Measurements from ENCODE around the gene ADGRD2. TPM values are rescaled to one million over a fixed set of nuclear protein-coding genes. Genes with fewer than 3 reads are reported as not detected.

Gene ADGRD2
- total RNA-seq, 1 donor from 2014 or later, result not detected

DNA sequence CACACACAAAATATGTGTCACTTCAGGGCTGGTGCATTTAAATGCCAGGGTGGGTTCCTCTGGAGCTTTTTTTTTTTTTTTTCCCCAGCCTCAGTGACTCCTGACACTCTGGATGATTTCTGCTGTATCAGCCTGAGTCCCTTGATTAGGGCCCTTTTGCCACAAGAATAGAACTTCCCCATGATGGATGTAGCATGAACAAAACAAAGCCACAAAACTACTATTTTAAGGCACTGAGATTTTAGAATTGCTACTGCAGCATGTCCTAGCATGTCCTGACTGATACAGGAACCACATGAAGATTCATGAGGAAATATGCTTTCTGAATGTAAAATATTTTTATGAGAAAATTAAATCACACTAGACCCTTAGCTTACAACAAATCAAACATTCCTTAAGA is 13.9 kb upstream of the ADGRD2 start:
- DNase-seq (ENCODE audit: low read depth), result no peak

DNA sequence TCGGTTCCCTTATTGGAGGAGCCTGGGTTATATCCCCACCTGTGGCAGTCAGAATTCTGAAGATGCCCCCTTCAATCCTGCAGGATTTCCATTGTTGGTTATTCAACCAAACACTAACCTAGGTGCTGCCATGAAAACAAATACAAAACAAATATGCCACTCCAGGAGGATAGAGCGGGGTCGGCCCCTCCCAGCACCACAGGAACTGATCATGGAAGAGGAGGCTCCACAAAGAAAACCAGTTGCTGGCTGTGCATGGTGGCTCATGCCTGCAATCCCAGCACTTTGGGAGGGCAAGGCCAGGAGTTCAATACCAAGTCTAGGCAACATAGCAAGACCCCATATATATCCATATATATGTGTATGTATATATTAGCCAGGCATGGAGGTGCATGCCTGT is 13.2 kb upstream of the ADGRD2 start:
- no peak for DNase-seq (ENCODE audit: low read depth)

DNA sequence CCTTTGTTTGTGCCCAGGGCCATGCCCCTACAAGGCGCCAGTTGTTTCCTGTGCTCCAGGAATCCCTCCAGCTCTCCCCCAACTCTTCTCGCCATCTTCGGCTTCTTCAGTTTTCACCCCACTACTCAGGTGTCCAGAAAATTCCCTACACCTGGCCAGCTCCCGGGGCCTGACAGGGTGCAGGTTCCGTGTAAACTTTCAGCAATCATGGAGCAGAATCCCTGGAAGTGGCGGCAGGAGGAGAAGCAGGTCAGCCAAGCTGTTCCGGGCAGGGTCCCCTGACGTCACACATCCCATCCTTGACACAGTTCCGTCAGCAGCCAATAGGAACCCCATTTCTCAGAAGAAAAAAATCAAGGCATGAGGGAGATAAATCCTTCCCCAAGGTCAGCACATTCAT is 12.2 kb upstream of the ADGRD2 start:
- no peak for DNase-seq (ENCODE audit: low read depth)

DNA sequence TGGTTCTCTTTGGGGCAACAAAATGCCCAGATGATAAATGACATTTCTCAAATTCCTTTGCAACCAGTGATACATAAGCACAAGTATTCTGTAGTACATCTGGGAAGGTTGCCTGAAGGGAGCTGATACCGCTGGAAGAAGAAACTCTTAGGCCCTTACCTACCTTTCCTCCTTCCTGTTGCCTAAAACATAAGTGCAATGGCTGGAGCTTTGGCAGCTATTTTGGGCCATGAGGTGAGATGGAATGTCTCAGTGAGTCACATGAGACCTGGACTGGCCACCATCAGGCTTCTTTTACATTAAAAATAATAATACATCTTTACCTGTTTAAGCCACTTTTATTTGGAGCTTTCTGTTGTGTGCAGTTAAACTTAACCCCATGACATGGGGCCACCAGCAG is 11.2 kb upstream of the ADGRD2 start:
- no peak for DNase-seq (ENCODE audit: low read depth)

DNA sequence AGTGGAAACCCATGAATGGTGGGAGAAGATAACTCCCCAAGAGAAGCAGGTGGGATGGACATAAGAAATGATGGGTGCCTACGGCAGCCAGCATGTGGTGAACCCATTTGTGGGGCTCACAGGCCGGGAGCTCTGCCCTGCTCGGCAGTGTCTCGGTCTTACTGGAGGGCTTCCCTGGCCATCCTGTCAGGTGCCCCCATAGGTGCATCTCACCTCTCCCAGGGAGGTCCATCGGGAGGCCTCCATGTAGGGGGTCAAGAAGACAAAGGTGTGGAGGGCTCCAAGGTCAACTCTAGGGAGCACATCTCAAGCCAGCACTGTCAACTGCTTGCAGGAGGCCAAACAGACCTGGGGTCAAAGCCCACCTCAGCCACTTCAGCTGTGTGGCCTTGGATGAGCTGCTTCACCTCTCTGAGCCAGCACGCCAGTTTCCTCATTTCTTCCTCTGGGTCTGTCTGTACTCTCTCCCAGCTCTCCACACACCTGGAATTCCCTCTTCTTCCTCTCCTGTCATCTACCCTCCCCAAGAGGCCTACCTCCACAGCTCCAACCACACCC is 10.5 kb upstream of the ADGRD2 start:
- DNase-seq (ENCODE audit: low read depth), result no peak

DNA sequence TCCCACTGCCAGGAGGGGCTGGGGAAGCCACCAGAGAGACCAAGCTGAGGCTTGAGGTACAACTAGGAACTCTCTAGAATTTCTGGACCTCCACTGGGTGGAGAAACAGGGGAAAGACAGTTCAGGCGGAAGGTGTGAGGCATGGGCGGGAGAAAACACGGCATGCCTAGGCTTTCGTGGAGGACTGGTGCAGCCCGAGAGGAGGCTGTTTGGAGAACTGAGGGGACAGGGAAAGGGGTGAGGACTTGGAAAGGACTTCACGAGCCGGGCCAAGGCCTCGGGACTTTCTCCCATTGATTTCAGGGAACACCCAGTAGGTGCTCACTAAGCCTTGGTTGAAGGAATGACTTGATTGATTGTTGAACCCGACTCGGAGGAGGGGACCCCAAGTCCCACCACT is 9.5 kb upstream of the ADGRD2 start:
- no peak for DNase-seq (ENCODE audit: low read depth)

DNA sequence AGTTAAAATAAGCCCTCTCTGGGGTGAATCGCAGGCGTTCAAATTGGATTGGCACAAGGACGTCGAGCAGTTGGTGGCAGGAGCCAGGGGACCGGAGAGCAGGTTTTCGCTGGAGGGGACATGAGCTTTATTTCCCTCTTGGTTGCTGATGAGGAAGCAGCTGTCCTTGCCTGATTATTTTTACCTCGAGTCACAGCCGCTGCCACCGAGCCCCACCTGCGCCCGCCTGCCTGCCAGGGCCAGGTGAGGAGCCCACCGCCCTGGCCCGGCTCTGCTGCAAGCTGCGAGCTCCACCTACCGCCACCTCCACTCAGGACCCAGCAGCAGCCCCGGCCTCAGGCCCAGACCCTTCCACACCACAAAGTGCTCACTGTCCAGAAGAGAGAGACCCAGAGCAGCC is 9.0 kb upstream of the ADGRD2 start:
- no peak for DNase-seq (ENCODE audit: low read depth)

DNA sequence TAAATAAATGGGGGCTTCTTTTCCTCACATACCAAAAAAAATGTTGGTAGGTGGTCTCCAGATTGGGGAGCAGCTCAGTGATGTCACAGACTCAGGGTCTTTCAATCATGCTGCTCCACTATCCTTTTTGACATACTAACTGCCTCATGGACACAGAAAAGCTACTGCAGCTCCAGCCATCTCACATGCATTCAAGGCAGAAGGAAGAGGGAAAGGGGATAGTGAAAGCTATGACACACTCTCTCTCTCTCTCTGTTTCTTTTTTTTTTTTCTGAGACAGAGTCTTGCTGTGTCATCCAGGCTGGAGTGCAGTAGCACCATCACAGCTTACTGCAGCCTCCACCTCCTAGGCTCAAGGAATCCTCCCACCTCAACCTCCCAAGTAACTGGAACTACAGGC is 7.9 kb upstream of the ADGRD2 start:
- no peak for DNase-seq (ENCODE audit: low read depth)

DNA sequence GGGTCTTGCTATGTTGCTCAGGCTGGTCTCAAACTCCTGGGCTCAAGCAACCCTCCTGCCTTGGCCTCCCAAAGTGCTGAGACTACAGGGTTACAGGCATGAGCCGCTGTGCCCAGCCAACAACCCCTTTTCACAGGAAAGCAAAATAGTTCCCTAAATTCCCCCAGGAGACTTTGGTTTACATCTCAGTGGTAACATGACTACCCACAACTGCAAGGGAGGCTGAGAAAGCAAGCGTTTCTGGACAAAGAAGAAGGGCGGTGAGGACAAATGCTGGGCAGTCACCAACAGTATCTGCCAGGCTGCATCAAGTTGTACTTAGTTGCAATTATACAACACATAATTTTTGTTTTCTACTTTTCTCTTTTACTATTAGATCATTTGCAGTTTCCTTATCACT is 7.4 kb upstream of the ADGRD2 start:
- no peak for DNase-seq (ENCODE audit: low read depth)

DNA sequence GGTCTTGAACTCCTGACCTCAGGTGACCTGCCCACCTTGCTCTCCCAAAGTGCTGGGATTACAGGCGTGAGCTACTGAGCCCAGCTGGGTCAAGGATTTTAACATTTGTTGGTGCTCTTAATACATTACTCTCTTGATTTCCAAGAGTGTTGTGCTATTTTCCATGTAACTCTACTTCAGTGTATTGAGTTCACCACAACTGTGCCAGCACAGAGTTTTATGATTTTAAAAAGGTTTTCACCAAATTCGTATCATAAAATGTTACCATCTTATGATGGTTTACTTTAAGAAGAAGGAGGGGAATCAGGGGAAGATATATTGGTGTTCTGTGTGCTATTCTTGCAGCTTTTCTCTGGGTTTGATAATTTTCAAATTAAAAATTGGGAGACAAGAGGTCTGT is 6.6 kb upstream of the ADGRD2 start:
- DNase-seq (ENCODE audit: low read depth), result no peak

DNA sequence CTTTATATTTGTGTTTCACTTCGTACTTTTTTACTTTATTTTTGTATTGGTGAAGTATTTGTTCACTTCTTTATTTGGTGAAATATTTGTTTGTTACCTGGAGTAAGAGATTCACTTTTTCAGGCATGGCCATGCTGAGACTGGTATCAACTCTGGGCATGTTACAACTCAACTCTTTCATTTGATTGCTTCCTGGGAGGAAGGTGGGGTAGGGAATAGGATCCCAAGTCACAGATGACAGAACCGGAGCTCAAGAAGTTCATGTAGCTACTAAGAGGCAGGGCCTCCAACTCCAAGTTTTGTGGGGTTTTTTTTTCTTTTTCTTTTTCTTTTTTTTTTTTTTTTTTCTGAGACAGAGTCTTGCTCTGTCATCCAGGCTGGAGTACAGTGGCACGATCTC is 6.1 kb upstream of the ADGRD2 start:
- DNase-seq (ENCODE audit: low read depth), result no peak

DNA sequence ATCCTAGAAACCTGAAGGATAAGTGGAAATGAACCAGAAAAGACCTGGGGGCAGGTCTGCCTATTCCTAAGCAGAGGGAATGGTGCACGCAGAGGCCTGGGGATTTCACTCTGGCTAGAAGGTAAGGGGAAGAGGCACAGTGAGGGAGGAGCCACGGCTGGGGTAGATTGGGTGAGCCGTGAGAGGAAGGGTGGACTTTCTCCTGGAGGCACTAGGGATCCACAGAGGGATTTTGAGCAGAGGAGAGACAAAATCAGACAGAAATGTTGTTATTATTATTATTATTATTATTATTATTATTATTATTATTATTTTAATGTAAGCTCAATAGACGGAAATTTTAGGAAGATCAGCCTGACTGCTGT is 3.0 kb upstream of the ADGRD2 start:
- DNase-seq (ENCODE audit: low read depth), result no peak

DNA sequence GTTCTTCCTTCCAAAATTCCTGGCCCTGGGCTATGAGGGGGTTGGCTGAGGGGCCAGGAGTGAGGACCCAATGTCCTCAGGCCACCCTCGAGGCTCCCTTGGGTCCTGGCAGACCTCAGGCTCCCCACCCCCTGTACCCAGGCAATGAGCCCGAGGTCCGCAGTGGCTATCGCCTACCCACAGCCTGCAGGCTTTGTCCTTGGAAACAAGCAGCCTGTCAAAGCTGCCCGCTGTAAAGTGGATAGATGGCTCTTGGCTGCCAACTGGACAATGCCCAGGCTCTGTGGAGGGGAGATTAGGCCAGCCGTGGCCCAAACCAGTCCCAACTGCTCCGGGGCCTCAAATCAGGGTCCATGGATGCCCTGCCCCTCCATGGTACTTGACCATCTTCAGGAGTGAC is 2.2 kb upstream of the ADGRD2 start:
- DNase-seq (ENCODE audit: low read depth), result no peak

DNA sequence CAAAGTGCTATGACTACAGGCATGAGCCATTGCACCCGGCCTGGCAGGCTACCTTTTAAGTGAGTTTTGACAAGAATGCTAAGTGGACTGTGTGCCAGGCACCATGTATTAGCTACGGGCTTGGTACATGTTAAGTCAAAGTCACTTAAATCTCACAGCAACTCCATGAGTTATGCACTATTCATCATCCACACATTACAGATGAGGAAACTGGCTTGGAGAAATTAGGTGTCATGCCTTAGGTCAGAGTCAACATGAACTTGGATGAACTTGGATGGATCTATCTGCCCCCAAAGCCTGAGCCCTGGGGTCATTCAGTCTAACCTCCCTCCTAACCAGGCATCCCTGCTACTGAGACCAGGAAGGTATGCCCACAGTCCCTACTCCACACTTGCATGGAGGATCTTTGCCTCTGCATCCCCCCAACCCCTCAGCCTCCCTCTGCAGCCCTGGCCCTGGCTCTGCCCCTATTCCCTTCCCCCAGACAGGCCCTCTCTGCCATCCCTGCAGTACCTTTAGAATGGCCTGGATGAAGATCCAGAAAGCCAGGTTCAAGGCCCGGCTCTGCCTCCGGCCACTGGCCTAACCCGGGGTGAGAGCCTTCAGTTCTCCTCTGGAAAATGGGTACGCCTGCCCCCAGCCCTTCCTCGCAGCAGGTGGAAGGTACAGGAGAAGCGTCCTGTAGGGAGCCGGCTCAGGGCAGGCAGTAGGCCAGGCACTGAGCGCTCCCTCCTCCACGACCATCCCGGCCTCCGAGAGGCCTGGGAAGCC is 685 bp upstream of the ADGRD2 start:
- no peak for DNase-seq (ENCODE audit: low read depth)

DNA sequence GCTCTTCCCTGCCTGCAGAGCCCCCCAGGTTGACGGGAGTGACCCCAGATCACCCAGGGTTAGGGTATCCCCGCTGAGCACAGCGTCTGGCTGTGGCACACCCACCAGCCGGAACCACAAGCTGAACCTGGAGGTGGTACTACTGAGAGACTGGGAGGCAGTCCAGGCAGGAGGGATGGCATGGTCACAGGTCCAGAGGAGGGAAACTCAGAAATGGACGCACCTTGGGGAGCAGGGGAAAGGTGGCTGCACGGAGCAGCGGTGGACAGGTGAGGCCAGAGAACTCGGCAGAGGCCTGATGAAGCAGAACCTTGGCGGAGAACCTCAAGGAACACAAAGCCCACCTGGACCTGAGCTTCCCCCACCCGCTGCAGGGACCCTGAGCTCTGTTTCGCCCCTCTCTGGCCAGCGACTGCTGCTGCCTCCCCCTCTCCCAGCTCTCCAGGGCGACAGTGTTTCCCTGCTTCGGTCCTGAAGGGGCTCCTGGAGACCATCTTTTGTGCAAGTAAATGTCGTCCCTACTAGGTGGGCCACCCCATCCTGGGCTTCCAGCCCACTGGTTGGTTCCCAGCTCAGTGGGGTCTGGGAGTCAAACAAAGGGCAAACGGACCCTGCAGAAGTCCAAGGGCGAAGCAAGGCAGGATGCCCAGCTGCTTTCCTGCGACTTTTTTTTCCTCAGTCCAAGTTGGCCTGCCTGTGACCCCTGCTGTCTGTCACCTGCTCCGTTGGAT is 845 bp downstream of the ADGRD2 start:
- DNase-seq (ENCODE audit: low read depth), result no peak

DNA sequence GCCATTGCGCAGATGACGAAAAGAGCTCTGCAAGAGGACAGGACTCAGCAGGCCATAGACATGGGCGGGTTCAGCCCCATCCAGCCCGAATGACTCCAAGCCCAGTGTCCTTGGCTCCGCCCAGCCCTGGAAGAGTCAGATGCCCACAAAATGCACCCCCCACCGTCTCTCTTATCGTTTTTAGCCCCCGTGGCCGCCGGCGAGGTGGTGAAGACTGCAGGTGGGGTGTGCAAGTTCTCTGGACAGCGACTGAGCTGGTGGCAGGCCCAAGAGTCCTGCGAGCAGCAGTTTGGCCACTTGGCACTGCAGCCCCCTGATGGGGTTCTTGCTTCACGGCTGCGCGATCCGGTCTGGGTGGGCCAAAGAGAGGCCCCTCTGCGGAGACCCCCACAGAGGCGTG is 2.1 kb downstream of the ADGRD2 start:
- DNase-seq (ENCODE audit: low read depth), result no peak

DNA sequence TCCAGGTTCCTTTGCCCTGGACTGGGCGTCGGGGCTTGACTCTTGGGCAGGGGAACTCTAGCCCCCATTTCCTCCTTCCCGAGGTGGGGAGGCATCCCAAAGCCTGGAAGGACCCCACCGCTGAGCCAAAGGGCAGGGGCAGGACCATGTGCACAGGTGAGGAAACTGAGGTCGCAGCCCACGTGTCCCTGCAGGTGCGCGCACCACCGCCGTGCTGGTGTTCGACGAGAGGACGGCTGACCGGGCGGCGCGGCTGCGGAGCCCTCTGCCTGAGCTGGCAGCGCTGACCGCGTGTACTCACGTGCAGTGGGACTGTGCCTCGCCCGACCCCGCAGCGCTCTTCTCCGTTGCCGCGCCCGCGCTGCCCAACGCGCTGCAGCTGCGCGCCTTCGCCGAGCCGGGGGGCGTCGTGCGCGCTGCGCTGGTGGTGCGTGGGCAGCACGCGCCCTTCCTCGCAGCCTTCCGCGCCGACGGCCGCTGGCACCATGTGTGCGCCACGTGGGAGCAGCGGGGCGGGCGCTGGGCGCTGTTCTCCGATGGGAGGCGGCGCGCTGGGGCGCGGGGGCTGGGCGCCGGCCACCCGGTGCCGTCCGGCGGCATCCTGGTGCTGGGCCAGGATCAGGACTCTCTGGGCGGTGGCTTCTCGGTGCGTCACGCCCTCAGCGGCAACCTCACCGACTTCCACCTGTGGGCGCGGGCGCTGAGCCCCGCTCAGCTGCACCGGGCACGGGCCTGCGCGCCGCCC is 2.8 kb downstream of the ADGRD2 start:
- no peak for DNase-seq (ENCODE audit: low read depth)

DNA sequence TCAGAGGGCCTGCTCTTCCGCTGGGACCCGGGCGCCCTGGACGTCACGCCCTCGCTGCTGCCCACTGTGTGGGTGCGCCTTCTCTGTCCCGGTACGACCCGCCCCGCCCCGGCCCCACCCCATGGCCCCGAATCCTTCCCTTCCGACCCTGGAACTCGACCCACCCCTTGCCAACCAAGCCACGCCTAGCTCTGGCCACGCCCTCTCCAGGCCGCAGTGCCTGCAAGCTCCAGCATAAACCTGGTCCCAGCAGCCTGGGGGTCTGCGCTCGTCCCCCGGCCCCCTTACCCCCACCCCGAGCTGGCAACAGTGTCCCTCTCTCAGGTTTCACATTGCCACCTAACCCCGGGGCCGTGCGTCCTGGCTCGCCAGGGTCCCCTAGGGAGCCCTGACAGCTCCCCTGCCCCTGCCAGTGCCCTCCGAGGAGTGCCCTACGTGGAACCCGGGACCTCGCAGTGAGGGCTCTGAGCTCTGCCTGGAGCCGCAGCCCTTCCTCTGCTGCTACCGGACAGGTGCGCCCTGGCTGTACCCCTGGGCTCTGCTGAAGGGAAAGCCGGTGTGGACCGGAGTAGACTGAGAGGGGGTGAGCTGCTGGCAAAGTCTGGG is 3.4 kb downstream of the ADGRD2 start:
- DNase-seq (ENCODE audit: low read depth), result no peak

DNA sequence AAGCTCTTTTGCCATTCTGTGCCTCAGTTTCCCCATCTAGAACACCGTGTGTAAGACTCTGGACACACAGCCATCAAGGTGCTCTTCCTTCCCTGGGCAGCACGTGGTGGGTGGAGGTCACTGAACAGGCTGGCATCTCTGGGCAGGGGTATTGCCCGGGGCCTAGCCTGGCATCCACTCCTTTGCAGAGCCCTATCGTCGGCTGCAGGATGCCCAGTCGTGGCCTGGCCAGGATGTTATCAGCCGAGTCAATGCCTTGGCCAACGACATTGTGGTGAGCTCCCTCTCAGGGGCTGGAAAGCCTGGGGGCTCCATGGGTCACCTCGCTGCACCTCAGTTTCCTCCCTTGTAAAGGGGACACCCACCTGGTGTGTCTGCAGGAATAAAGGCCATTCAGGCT is 4.0 kb downstream of the ADGRD2 start:
- no peak for DNase-seq (ENCODE audit: low read depth)

DNA sequence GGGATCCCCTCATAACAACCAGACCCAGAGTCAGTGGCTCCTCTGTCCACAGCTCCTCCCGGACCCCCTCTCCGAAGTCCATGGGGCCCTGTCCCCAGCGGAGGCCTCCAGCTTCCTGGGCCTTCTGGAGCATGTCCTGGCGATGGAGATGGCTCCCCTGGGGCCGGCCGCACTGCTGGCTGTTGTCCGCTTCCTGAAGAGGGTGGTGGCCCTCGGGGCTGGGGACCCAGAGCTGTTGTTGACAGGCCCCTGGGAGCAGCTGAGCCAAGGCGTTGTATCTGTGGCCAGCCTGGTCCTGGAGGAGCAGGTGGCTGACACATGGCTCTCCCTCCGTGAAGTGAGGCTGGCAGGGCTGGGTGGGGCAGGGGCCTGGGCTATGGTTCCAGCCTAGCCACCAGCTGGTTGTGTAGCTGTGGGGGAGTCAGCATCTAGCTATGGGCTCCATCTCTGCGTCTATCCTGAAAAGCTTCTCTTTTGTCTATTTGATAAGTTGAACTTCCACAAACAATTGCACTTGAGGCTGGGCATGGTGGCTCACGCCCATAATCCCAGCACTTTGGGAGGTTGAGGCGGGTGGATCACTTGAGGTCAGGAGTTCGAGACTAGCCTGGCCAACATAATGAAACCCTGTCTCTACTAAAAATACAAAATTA is 4.7 kb downstream of the ADGRD2 start:
- no peak for DNase-seq (ENCODE audit: low read depth)

DNA sequence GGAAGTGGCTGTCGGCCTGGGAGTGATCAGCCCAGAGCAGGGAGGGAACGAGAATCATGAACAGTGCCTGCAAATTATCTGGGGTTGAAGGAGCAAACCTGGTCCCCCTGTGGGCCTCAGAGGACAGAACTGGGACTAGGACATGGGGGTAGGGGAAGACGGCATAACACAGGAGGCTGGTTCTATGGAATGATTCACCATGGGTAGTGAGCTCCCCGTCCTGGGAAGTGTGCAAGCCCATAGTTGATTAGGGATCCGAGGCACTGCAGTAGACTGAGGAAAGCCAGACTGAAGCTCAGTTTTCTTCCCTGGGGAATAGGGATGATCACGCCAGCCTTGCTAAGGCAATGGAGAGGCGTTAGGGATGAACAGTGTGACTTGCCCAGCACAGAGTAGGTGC is 5.6 kb downstream of the ADGRD2 start:
- DNase-seq (ENCODE audit: low read depth), result no peak
